GM21526 (cell line): ENCODE results near the gene UBXN7.
"Not testable (repeated sequence)": the region's sequence is repeated elsewhere in the genome, so short reads cannot be mapped to it uniquely, and the experiment has no call there.

Source experiments
- ATAC-seq: cut with Tn5 transposase; IDR thresholded peaks from one replicate; pipeline ENCODE4 v1.9.1; 2021; ENCODE audit warnings: moderate library complexity; ENCODE audit not compliant: unreplicated experiment, low FRiP score

Gene UBXN7, protein sequence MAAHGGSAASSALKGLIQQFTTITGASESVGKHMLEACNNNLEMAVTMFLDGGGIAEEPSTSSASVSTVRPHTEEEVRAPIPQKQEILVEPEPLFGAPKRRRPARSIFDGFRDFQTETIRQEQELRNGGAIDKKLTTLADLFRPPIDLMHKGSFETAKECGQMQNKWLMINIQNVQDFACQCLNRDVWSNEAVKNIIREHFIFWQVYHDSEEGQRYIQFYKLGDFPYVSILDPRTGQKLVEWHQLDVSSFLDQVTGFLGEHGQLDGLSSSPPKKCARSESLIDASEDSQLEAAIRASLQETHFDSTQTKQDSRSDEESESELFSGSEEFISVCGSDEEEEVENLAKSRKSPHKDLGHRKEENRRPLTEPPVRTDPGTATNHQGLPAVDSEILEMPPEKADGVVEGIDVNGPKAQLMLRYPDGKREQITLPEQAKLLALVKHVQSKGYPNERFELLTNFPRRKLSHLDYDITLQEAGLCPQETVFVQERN

GRCh38 chr3:196432137-196432879 lies at the start of gene UBXN7:
Gene UBXN7, minus strand, starts transcription at chr3:196432427. Its CDS starts 28 bp downstream, at chr3:196432399.
- ATAC-seq: peak; percentile 77

- no peak for ATAC-seq
Measured at GRCh38 chr3:196477678-196478077, 45.5 kb upstream of the UBXN7 start.

DNA sequence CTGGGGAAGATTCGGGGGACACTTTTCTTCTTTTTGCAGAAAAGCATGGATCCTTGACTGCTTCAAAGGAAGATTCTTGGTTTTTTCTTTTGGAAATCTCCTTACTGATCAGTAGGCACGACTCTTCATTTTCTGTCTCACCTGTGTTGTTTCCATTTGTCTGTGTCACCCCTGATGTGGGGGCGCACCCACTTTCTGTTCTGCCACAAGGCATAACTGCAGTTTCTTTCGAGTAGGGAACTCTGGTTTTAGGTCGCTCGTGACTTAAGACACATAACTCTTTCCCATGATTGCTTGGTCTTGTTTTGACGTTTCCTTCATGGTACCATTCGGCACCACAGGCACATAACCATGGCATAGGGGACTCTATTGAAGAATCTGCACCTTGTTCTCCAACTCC lies 40.1 kb upstream of the UBXN7 start:
- ATAC-seq: no peak

DNA sequence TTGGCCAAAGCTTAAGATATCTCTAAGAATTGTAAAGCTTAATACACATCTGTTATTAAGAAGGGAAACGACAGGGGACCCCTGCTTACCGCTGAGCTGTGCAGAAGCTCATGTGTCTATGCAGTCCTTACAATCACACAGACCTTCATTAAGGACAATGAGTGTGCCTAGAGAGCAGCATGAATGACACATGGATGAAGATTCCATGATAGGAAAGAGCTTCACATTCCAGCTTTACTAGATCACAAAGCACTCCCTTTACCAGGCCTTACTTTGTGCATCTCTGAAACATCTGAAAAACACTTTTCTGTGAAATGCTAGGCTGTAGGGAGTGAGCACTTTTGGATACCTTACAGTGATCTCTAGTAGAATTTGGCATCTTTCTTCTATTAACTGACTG lies 39.3 kb upstream of the UBXN7 start:
- ATAC-seq: no peak

GRCh38 chr3:196470182-196470581 lies 38.0 kb upstream of the UBXN7 start:
- not testable (repeated sequence) for ATAC-seq

DNA sequence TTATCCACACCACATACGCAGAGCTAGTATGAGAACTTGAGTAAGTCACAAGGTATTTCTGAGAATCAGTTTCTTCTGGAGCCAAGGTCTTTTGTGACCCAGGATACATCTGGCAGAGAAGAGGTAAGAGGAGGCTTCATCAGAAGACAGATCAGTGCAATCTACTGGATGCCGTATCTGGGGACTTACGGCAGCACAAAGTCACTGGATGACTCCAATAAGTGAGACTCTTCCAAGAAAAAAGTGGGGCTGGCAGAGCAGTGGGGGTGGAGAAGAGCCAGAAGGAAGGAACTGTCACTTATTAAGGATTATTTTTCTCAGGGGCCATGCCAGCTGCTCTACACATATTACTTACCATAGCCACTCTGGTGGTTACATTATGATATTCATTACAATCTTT lies 31.6 kb upstream of the UBXN7 start:
- ATAC-seq: no peak

DNA sequence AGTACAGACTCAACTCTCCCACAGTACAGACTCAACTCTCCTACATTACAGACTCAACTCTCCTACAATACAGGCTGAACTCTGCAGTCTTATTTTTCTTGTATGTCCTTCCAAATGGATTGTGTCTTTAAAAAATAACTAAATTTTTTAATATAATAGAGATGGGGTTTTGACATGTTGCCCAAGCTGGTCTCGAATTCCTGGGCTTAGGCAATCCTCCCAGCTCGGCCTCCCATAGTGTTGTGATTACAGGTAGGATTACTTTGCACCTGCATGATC lies 31.2 kb upstream of the UBXN7 start:
- no peak for ATAC-seq

DNA sequence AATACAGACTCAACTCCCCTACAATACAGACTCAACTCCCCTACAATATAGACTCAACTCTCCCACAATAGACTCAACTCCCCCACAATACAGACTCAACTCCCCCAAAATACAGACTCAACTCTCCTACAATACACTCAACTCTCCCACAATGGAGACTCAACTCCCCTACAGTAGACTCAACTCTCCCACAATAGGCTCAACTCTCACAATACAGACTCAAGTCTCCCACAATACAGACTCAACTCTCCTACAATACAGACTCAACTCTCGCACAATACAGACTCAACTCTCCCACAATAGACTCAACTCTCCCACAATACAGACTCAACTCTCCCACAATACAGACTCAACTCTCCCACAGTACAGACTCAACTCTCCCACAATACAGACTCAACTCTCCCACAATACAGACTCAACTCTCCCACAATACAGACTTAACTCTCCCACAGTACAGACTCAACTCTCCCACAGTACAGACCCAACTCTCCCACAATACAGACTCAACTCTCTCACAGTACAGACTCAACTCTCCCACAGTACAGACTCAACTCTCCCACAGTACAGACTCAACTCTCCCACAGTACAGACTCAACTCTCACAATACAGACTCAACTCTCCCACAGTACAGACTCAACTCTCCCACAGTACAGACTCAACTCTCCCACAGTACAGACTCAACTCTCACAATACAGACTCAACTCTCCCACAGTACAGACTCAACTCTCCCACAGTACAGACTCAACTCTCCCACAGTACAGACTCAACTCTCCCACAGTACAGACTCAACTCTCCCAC lies 30.7 kb upstream of the UBXN7 start:
- not testable (repeated sequence) for ATAC-seq

- no peak for ATAC-seq
Measured at GRCh38 chr3:196458063-196458462, 25.8 kb upstream of the UBXN7 start.

DNA sequence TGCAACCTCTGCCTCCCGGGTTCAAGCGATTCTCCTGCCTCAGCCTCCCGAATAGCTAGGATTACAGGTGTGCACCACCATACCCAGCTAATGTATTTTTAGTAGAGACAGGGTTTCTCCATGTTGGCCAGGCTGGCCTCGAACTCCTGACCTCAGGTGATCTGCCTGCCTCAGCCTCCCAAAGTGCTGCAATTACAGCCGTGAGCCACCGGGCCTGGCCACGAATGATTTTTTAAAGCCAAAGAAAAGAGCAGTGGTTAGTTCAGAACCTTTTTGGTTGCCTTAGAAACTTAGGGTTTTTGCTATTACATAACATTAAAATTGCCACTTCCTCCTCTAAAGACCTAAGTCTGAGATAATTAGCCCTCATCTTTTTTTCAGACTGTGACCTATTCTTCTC lies 25.2 kb upstream of the UBXN7 start:
- ATAC-seq: not testable (repeated sequence)

- no peak for ATAC-seq
Measured at GRCh38 chr3:196454935-196455334, 22.7 kb upstream of the UBXN7 start.

GRCh38 chr3:196445391-196445790 lies 13.2 kb upstream of the UBXN7 start:
- not testable (repeated sequence) for ATAC-seq

- no peak for ATAC-seq
Measured at GRCh38 chr3:196444500-196444894, 12.3 kb upstream of the UBXN7 start.

DNA sequence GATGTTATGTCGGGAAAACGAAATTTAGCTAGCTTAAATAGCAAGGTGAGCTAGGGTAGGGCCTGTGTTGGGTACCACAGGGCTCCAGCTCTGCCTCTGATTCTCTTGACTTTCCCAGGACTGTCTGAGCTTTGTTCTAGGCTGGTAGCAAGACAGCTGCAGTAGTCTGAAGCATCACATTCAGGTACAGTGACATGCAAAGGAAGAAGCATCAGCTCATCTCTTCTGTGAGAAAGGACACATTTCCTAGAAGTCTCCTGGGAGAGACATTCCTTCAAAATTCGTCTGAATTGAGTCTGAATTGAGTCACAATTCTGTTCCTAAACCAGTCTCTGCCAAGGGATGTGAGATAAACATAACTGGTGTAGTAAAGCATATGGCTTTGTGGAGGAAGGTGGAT lies 8.5 kb upstream of the UBXN7 start:
- ATAC-seq: no peak

- ATAC-seq: no peak
Measured at GRCh38 chr3:196440041-196440537, 7.9 kb upstream of the UBXN7 start.

DNA sequence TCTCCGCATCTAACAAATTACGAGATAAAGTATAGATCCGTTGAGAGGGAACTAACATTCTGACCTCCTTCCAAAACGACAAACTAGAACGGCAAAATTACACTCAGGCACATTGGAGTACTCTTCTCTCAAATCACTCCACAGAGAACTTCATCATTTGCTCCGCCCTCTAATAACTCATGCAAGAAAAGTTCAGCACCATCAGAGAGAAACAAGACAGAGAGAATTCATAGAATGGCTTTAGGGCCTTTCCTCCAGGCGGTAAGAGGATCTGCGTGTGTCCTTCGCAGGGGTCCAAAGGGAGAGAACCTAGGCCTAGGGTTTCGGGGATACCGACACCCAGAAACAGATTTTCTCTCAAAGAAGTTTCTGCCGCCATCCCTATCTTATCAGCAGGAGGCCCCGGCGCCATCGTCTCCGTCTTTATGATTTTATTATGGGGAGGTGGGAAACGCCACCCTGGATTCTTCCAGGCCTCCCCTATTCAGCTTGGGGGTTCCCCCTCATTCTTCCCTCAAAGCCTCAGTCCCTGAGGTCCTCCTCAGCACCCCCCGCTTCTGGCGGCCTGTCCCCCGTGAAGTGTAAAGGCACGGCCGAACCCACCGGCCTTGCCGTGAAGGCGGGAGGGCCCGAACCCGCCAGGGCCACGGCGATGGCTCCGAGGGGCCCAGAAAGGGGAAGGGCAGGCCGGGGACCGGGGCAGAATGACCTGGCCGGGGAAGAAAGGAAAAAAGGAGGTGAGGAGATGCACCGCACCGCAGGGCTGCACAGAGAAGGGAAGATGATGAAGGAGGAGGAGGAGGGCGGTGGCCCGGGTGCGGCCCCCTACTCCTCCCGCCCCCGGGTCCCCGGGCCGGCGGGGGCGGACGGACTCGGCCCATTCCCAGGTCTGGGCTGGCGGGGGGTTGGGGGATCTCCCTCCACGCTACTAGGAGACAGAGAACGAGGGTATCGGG lies 768 bp downstream of the UBXN7 start:
- ATAC-seq: peak; percentile 30

DNA sequence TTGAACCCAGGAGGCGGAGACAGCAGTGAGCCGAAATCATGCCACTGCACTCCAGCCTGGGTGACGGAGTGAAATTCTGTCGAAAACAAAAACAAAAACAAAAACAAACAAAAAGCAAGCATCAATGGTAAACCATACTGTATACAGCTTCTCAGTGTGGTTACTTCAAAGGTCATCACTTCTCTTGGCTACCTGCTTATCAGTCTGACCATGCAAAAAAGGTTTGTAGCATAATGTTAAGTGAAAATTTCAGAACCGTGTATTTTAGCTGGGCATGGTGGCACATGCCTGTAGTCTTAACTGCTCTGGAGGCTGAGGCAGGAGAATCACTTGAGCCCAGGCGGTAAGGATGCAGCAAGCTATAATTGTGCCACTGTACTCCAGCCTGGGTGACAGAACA lies 4.2 kb downstream of the UBXN7 start:
- no peak for ATAC-seq

DNA sequence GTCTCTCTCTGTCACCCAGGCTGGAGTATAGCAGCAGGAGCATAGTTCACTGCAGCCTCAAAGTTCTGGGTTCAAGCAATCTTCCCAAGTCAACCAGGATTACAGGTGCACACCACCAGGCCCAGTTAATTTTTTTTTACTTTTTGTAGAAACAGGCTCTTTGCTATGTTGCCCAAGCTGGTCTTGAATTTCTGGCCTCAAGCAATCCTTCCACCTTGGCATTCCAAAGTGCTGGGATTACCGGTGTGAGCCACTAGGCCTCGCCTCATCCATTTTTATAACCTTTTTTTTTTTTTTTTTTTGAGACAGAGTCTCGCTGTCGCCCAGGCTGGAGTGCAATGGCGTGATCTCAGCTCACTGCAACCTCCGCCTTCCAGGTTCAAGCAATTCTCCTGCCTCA lies 7.8 kb downstream of the UBXN7 start:
- ATAC-seq: not testable (repeated sequence)

DNA sequence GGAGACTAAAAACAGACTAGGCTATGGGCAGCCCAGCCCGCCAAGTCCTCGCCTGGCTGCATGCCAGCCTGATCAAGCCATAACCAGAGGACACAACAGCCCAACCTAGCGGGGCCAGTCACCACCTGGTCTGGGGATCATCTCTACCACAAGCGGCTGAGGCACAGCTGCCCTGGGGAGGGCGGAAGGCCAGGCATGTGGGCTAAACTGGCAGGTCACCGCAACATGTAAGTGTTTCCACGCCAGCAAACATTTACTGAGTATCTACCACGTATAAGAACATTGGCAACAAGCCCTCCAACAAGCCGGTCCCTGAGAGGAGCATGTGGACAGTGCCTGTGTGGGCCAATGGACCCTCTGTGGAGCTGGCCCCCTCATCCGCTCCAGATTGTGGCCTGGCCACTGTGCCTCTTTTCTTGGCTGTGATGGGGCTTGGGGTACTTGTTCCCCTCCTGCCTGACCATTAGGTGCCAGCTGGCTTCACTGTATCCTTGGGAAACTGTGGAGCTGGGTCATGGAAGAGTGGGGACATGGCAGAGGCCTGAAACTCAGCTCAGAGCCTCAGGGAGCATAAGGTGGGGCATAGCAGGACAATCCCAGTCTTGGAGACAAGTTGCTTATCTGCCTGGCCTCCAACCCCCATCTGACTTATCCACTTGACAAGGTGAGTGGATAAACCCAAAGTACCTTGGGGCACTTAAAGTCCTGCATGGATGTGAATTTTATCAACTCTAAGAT lies 9.0 kb downstream of the UBXN7 start:
- no peak for ATAC-seq
